GM19395 (cell line): Measurements from ENCODE around the gene SIK2.
"Not testable (repeated sequence)": the region's sequence is repeated elsewhere in the genome, so short reads cannot be mapped to it uniquely, and the experiment has no call there.

Experiments used
- ATAC-seq: cut with Tn5 transposase; IDR thresholded peaks from one replicate; pipeline ENCODE4 v1.9.1; 2021; ENCODE audit warnings: mild to moderate bottlenecking, moderate library complexity; ENCODE audit not compliant: unreplicated experiment

Gene SIK2

DNA sequence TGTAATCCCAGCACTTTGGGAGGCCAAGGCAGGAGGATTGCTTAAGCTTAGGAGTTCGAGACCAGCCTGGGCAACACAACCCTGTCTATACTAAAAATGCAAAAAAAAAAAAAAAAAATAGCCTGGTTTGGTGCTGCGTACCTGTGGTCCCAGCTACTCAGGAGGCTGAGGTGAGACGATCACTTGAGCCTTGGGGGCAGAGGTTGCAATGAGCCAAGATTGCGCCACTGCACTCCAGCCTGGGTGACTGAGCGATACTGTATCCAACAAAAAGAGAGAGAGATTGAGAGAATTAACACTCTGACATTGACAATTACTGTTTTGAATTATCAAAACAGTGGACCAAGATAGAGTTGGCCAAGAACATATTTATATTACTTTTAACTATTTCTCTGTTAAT is 53.7 kb downstream of the SIK2 start:
- ATAC-seq, result no peak

DNA sequence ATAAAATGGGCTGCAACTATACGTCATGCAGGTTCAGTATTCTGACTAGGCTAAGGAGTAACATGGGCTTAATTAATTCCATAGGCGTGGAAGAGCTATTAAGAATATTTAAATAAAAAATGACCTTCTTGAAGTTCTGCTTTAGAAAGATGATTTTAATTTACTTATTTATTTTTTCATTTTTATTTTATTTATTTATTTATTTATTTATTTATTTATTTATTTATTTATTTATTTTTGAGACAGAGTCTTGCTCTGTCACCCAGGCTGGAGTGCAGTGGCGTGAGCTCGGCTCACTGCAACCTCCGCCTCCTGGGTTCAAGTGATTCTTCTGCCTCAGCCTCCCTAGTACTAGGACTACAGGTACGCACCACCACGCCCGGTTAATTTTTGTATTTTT is 55.7 kb downstream of the SIK2 start:
- not testable (repeated sequence) for ATAC-seq

DNA sequence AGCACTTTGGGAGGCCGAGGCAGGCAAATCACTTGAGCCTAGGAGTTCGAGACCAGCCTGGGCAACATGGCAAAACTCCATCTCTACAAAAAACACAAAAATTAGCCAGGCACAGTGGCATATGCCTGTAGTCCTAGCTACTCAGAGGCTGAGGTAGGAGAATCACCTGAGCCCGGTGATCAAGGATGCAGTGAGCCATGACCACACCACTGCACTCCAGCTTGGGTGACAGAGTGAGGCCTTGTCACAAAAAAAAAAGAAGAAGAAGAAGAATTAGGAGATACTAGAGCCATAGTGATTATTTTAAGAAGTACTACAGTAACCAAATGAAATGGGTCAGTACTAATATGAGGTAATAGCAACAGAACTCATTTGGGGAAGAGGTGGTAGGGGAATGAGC is 56.2 kb downstream of the SIK2 start:
- ATAC-seq, result not testable (repeated sequence)

DNA sequence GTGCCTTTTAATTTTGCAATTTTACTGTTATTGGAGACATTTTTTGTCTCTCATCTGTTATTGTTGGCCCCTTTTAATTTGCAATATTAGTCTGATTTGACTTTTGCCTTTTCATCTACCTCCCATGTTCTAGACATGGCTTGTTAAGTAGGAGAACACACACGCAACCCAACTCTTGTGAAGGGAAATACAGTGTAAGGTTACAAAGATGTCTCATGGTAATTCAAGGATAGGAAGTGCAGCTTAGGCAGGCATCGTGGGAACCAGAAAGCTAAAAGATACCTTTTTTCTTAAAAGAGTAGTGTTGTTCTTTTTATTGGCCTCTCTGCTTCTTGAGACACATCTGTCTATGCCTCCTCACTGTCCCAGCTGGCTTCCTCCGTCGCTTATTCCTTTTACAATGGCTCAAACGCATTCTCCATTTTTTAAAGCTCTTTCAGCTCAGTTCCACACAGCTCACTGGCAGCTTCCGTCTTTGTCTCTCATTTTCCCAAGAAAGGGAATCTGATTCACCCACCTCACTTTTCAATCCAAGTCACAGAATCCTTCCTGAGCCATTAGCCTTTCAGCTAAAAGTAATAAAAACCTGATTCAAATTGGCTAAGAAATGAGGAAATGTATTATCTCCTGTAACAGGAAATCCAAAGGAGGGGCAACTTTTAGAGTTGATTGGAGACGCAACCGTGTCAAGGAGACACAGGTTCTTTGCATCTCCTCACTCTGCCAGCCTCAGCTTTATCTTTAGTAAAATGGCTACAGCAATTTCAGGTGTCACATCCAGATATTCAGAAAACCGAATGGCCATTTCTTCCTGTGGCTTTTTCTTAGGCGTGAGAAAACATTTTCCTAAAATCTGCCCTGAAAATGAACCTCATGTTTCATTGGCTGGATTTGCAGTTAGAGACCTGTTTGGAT is 57.2 kb downstream of the SIK2 start:
- ATAC-seq, result no peak

DNA sequence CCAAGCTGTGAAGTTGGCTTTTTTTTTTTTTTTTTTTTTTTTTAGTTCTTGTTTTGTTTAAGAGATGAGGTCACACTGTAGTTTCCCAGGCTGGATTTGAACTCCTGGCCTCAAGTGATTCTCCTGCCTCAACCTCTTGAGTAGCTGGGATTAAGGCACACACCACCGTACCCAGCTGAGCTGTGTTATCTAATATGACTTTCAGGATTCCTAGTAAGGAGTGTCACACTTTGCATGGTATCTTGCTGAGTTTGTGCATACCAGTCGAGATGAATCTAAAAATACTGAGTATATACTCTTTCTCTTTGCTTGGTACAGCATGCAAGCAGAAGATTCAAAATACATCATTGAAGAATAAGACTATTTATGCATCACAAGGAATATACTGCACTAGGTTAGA is 58.6 kb downstream of the SIK2 start:
- ATAC-seq, result no peak

DNA sequence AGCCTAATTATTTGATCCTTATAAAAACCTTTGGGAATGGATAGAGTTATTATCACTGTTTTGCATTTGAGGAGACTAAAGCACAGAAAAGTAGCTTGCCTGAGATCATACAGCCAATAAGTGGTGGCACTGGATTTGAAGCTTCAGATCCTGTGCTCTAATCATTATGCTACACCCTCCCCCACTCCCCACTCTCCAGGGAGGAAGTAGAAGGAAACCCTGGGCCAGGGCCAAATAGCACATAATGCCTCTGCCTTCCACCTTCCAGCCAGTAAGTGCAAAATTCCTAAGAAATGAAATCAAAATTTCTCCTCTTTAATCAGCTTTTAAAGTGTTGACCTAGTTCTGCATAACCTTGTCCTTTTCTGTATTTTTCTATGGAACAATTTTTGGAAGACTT is 61.6 kb downstream of the SIK2 start:
- ATAC-seq, result no peak

DNA sequence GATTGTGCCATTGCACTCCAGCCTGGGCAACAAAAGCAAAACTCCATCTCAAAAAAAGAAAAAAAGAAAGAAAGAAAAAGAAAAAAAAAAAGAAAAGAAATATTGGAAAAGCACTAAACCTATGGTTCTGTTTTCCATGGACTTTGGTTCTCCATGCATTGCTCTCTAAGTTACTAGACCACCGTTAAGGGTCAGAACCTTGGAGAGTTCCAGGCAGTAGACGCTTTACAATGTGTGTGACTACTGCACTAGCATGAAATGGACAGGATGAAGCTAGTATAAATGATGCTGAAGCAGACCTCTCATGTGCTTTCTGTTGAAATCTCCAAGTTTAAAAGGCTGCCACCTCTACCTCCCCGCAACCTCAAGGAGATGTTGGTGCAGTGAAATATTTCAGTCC is 63.5 kb downstream of the SIK2 start:
- ATAC-seq, result no peak

DNA sequence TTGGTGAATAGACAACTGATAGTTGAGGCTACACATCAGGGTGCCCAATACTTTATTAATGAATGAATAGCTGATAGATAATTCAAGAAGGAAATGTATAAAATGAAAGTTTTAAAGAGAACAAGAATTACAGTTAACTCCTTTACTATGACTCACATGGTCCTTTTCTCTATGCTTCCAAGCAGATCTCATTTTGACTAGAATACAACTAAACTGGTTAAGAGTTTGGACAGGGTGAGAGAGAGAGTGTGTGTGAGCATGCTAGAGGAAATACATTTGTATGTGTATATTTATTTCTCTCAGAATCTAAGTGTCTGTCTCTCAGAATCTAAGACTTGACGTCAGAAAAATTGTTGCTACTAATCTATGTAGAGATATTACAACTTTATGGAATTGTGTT is 66.7 kb downstream of the SIK2 start:
- ATAC-seq, result no peak

DNA sequence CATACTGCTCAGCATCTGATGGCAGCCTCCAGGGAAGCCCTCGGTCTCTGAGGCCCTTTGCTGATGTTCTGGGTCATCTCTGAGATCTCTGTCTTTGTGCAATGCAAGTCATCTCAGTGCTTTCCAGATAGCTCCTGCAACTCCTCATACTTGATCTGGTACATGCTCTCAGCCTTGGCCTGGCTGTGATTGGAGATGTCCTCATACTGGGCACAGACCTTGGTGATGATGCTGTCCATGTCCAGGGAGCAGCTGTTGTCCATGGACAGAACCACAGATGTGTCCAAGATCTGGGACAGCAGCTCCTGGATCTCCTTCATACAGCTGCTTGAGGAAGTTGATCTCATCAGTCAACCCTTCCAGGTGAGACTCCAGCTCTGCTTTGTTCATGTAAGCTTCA is 69.1 kb downstream of the SIK2 start:
- no peak for ATAC-seq

DNA sequence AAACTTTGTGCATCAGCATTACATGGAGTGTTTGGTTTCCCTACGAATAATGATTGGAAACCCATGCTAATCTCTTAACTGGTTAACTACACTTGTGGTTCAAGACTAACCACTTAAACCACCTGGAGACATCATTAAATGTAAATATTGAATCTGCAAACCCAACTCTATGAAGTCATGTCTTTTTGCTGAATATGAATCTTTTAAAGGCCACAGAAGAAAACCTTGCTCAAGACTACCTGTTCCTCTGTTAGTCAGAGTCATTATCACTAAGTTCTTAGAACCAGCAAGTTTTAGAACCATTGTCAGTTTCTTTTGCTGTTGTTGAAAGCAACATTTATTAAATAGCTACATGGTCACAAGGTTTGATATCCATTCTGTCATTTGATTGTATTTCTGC is 70.7 kb downstream of the SIK2 start:
- no peak for ATAC-seq

DNA sequence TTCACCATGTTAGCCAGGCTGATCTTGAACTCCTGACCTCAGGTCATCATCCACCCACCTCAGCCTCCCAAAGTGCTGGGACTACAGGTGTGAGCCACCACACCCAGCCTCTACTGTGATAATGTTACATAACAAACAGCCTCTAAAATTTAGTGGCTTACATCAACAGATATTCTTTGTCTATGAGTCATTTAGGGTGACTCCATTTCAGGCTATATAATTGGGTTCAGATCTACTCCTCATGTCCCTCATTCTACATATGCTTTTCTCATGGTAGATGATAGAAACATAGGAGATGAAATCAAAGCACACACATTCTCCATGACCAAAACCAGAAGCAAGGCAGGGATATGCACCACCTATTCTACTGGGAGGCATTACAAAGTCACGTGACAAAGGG is 72.7 kb downstream of the SIK2 start:
- ATAC-seq, result no peak

DNA sequence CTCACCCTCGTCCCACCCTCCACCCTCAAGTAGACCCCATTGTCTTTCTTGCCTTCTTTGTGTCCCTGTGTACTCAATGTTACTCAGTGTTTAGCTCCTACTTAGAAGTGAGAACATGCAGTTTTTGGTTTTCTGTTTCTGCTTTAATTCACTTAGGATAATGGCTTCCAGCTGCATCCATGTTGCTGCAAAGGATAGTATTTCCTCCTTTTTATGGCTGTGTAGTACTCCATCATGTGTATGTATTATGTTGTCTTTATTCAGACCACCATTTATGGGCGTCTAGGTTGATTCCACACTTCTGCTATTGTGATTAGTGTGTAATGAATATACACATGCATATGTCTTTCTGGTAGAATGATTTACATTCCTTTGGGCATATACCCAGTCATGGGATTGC is 73.6 kb downstream of the SIK2 start:
- no peak for ATAC-seq

DNA sequence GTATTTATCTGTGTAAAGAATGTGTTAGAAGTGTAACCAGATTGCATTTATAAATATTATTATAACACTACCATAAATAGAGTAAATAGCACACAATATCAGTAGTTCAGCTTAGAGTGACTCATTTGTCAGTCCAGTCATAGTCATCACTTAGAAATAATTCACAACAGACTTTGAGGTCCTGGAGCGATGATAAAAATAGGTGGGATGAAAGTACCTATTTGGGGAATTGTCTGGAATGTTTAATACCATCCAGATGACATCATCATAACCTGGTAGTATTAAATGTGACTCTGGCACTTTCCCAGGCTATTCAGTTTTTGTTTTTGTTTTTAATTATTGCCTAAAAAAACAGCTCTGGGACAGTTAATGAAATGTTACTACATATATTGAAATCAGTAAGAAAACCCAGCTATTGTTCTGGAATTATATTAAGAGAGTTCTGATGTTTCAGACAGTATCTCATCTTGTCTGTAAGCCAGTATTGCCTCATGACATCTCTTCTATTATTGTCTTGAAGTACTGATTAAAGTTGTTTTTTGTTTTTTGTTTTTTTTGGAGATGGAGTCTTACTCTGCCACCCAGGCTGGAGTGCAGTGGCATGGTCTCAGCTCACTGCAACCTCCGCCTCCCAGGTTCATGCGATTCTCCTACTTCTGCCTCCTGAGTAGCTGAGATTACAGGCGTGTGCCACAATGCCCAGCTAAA is 74.8 kb downstream of the SIK2 start:
- no peak for ATAC-seq

DNA sequence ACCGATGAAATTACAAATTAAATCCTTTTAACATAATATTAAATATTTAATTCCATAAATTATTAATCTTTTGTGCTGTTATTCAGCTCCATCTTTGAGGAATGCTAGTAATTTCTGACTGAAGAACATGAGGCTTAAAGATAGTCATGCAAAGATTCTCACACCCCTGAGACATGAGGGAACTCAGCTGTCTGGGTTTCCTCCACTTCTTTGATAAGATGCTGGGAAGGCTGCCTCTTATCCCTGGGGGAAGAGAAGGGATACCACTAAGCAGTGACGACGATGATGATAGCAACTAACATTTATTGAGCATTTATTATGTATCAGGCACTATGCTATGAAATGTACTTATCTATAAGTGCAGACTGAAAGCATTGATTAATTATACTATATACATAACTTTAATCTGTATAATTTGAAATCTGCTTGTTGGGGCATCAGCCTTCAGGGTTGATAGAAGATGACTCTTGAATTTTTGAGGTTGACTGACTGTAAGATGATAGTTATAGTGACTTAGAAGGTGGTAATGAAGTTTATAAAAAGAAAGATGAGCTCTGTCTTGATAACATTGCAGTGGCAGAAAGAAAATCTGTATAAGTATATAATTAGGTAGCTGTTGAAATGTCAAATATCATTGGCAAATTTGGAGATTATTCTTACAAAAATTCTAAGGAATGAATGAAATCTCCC is 78.4 kb downstream of the SIK2 start:
- ATAC-seq, result no peak

DNA sequence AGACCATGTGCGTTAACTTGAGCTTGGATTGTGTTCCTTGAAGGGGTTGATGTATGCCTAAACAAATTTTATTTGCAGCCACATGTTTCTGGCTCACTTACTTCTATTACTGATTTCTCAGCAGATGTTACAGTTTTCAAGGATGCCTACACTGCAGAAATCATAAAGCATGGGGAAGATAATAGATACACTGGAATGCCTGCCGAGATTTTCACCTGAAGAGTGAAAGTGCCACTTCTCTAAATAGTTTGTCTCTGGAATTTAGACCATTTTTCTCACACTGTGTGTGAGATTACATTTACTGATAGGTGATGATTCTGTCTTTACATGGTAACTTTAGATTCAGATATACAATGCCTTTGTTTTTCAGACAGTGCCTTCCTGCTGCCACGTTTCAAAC is 81.6 kb downstream of the SIK2 start:
- ATAC-seq, result no peak

DNA sequence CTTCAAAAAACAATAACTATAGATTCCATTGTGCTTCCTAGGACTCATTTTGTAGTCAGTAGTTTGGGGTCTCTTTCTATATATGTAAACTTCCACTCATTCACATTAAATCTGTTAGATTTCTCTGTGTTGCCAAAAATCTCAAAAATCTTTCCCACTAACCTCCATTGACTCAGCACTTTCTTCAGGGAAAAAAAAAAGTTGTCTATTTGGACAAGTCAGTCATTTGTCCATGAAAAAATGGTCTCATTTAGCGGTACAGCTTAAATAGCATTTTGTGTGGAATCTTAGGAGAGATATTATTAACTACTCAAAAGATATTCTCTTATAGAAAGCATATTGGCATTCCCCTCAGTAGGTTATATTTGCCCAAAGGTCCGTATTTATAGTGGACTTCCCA is 82.0 kb downstream of the SIK2 start:
- ATAC-seq, result no peak

DNA sequence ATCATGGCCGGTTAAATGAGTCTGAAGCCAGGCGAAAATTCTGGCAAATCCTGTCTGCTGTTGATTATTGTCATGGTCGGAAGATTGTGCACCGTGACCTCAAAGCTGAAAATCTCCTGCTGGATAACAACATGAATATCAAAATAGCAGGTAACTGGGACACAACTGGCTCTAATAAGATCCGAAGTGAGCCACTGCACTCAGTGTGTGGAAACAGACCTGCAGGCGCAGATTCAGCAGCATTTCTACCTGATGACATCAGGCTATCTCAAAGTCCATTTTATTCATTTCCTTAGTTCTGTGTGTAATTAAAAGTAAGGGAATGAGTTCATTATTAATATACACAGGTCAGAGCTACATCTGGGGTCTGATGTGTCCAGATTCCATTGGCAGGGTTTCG is 85.8 kb downstream of the SIK2 start:
- no peak for ATAC-seq

DNA sequence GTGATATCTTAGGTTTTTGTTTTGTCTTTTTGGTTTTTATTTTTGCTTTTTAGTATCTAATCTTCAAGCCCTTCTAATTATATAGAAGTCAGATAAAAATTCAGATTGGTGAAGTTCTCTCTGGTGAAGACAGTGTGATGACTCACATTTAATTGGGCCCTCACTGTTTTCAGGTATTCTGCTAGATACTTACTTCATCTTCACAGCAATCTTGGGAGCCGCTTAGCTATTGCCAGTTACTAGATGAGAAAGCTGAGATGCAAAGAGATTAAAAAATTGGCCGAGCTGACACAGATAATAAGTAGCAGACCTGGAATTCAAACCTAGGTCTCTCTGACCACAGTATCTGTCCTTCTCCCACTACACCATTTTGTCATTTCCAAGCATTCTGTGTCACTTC is 88.9 kb downstream of the SIK2 start:
- ATAC-seq, result no peak

DNA sequence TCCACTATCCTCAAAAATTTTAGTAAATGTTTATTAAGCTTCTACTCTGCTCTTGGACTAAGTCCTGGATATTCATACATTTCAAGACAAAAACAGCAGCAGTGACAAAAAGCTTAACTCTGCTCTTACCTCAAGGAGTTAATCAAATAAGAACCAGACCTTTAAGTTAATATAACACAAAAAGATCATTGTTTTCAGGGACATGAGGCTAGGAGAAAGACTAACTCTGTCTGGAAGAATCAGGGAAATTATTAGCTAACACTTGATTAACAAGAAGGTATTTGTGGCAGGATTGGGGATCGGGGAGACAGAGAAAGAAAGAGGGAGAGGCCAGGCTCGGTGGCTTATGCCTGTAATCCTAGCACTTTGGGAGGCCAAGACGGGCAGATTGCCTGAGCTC is 89.5 kb downstream of the SIK2 start:
- no peak for ATAC-seq

DNA sequence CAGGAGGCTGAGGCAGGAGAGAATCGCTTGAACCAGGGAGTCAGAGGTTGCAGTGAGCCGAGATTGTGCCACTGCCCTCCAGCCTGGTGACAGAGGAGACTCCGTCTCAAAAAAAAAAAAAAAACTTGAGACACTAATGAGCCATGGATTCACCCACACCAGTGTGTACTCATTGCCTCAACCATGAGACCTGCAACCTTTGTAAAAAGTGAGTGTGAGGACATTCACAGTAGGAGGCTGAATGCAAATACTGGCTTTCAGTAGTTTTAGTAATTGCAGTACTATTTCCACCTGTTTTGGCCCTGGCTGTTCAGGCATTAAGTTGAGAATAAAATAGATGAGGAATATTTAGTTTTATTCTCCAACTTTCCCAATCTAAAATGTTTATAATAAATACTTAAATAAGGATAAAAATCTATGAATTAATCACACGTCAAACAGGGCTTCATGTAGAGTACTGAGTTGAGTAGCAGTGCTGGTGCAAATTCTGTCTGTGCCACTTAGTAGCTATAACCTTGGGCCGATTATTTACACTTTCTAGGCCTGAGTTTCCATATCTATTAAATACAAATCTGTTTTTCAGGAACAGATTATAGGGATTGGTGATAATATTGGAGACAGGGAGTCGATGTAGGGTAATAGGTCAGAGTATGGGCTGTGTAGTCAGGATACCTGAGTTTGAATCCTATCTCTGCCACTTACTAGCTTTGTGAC is 91.1 kb downstream of the SIK2 start:
- ATAC-seq, result no peak

DNA sequence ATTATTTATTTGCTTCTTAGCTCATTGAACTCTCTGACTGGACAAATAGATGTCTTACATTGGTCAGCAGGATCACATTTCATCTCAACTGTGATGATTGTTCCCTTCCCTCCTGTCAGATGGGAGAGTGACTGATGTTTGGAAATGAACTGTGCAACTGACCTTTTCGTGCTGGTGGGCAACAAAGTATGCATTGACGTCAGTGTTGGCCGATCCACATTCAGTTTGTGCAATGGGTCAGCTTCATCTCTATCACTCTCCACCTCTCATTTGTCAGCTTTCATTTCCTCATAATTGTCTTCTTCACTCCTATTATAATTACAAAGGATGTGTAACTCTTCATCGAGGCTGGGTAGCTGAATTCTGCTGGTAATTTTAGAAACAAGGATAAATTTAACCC is 92.6 kb downstream of the SIK2 start:
- ATAC-seq, result no peak
